ENCODE results near the gene CASP7. TPM values are rescaled to one million over a fixed set of nuclear protein-coding genes. Genes with fewer than 3 reads are reported as not detected.
A peak's percentile ranks its signal among the peaks of the same experiment; 100 is the strongest.

CASP7 gene
- total RNA-seq, 4 donors from 2014 or later, result 13.7 to 29.2 (median 20.1) TPM

GRCh38 chr10:113665352-113665751, 14.4 kb upstream of the CASP7 start:
- Histone ChIP-seq H3K27ac (no peak overlapping the region), H3K27me3 (no peaks in the 10 kb centered on the region), H3K4me1 (no peaks in the 10 kb centered on the region), H3K4me3 (no peak overlapping the region), H3K36me3 (no peaks in the 10 kb centered on the region), H3K9me3 (peaks cover 0 to 3% (median 0%) of the 10 kb centered on the region in 3 donors)
- no peak for TF ChIP-seq EP300 (IDR thresholded peaks at IDR 0.05)
- no peak for TF ChIP-seq POLR2AphosphoS5 (IDR thresholded peaks at IDR 0.05)
- TF ChIP-seq CTCF (IDR thresholded peaks at IDR 0.05), result no peak
- TF ChIP-seq POLR2A (IDR thresholded peaks at IDR 0.05), result no peak
- ATAC-seq, result no peak
- 69 to 100% methylated on average over 1 to 3 of the region's 4 CpGs for WGBS, 2 donors (ENCODE audit: low coverage in 1 of 2)

GRCh38 chr10:113665806-113666354, 13.8 kb upstream of the CASP7 start:
- Histone ChIP-seq H3K36me3 (no peaks in the 10 kb centered on the region), H3K4me3 (no peak overlapping the region), H3K4me1 (no peaks in the 10 kb centered on the region), H3K9me3 (peaks cover 0 to 8% (median 0%) of the 10 kb centered on the region in 3 donors), H3K27me3 (no peaks in the 10 kb centered on the region), H3K27ac (no peak overlapping the region)
- TF ChIP-seq POLR2A (IDR thresholded peaks at IDR 0.05), result no peak
- no peak for TF ChIP-seq EP300 (IDR thresholded peaks at IDR 0.05)
- TF ChIP-seq CTCF (IDR thresholded peaks at IDR 0.05), result no peak
- no peak for TF ChIP-seq POLR2AphosphoS5 (IDR thresholded peaks at IDR 0.05)
- WGBS, 2 donors (ENCODE audit: low coverage in 1 of 2), result 52 to 64% methylated on average over 6 of the region's 6 CpGs
- ATAC-seq, result no peak

- WGBS, 2 donors (ENCODE audit: low coverage in 1 of 2), result 45 to 96% methylated on average over 4 to 5 of the region's 5 CpGs
- Histone ChIP-seq H3K4me1 (no peaks in the 10 kb centered on the region), H3K9me3 (peaks cover 0 to 12% (median 0%) of the 10 kb centered on the region in 3 donors), H3K36me3 (no peaks in the 10 kb centered on the region), H3K27me3 (no peaks in the 10 kb centered on the region), H3K27ac (no peak overlapping the region), H3K4me3 (no peak overlapping the region)
- ATAC-seq, result no peak
- TF ChIP-seq POLR2A (IDR thresholded peaks at IDR 0.05) (no peak), EP300 (IDR thresholded peaks at IDR 0.05) (no peak), CTCF (IDR thresholded peaks at IDR 0.05) (no peak), POLR2AphosphoS5 (IDR thresholded peaks at IDR 0.05) (no peak)
Observed at GRCh38 chr10:113666682-113667252, 12.9 kb upstream of the CASP7 start.

- Histone ChIP-seq H3K9me3 (no peaks in the 10 kb centered on the region), H3K4me3 (peak overlapping the region; percentile 70 to 97), H3K4me1 (peaks cover 0 to 33% (median 3%) of the 10 kb centered on the region in 3 donors), H3K27me3 (no peaks in the 10 kb centered on the region), H3K36me3 (no peaks in the 10 kb centered on the region), H3K27ac (peak overlapping the region; percentile 77 to 99 (median 94))
- ATAC-seq, result peak; percentile 33
- 30% methylated on average over 6 of the region's 28 CpGs; no CpG with 5 or more reads in 1 of the 2 donors for WGBS, 2 donors (ENCODE audit: low coverage in 1 of 2)
- TF ChIP-seq POLR2AphosphoS5 (IDR thresholded peaks at IDR 0.05) (peak; percentile 59), POLR2A (IDR thresholded peaks at IDR 0.05) (no peak)
Observed at GRCh38 chr10:113680190-113681111, 739 bp downstream of the CASP7 start.

Data from gastroesophageal sphincter (tissue), 4 donors.